H1 (cell line): ENCODE results near the gene MCRS1. TPM values are rescaled to one million over a fixed set of nuclear protein-coding genes. Genes with fewer than 3 reads are reported as not detected.

ENCODE experiments used
- CTCF ChIA-PET: fragments of 300-600 bp; sonication (Branson Sonifier 250); formaldehyde crosslinking; loops from one replicate; lab custom pipeline; 2021; ENCODE audit not compliant: partially characterized antibody; lab: Charles Lee
- POLR2A ChIA-PET: fragments of 300-600 bp; sonication (Branson Sonifier 250); formaldehyde crosslinking; loops from one replicate; lab custom pipeline; 2021; ENCODE audit warnings: inconsistent platforms; ENCODE audit not compliant: partially characterized antibody; lab: Charles Lee
- DNase-seq, 2 experiments: peaks; one replicate each; pipeline versions ENCODE4 v3.0.0 to v3.0.0-alpha.2; 2010 to 2022; ENCODE audit warnings: low spot score in 2 of 2, low read depth in 1 of 2, mixed read lengths in 1 of 2
- FAIRE-seq: peaks from 2 replicates; lab custom pipeline; 2011; peaks lifted over from hg19 to GRCh38; lab: Jason Lieb, UNC
- H2AFZ ChIP-seq: 2 replicates; pipeline ENCODE4 v1.8.1; 2012; ENCODE audit warnings: low read length, inconsistent platforms
- H2AK5ac ChIP-seq: 2 replicates; pipeline ENCODE4 v1.6.1; 2013; ENCODE audit warnings: low read depth, low read length
- H2BK120ac ChIP-seq: replicated peaks from 2 replicates; pipeline ENCODE3; 2013; ENCODE audit warnings: low read depth, low read length, inconsistent platforms
- H2BK12ac ChIP-seq: 2 replicates; pipeline ENCODE4 v1.6.1; 2013; ENCODE audit warnings: low read depth, low read length
- H2BK15ac ChIP-seq: 2 replicates; pipeline ENCODE4 v1.6.1; 2013; ENCODE audit warnings: low read length
- H2BK20ac ChIP-seq: 2 replicates; pipeline ENCODE4 v1.6.1; 2013; ENCODE audit warnings: low read length
- H2BK5ac ChIP-seq: 2 replicates; pipeline ENCODE4 v1.6.1; 2013; ENCODE audit warnings: low read depth, low read length
- H3K14ac ChIP-seq: 2 replicates; pipeline ENCODE4 v1.6.1; 2013; ENCODE audit warnings: inconsistent platforms; ENCODE audit not compliant: insufficient read length
- H3K18ac ChIP-seq: 2 replicates; pipeline ENCODE4 v1.6.1; 2013; ENCODE audit warnings: low read length; ENCODE audit errors: extremely low read depth
- H3K23ac ChIP-seq: 2 replicates; pipeline ENCODE4 v1.6.1; 2013; ENCODE audit warnings: inconsistent platforms; ENCODE audit not compliant: insufficient read length
- H3K23me2 ChIP-seq: 2 replicates; pipeline ENCODE4 v1.6.1; 2013; ENCODE audit warnings: low read depth, low read length
- H3K27ac ChIP-seq: 2 replicates; pipeline ENCODE4 v1.6.1; 2011; ENCODE audit warnings: low read depth, low read length, inconsistent platforms
- H3K27me3 ChIP-seq, 4 experiments: replicated peaks in 1 of 4; 1 replicate in 1 of 4; 2 replicates in 3 of 4; pipeline versions ENCODE4 v1.6.1 to v1.8.1; 2011 to 2013; ENCODE audit warnings: low read length in 3 of 4, mild to moderate bottlenecking in 3 of 4, inconsistent platforms in 2 of 4, mixed read lengths in 2 of 4, moderate library complexity in 1 of 4; ENCODE audit not compliant: control insufficient read depth in 3 of 4, insufficient read depth in 3 of 4; ENCODE audit errors: extremely low read depth in 1 of 4
- H3K36me3 ChIP-seq, 4 experiments: 2 replicates each; pipeline versions ENCODE4 v1.6.1 to v1.8.1; 2011 to 2013; ENCODE audit warnings: mild to moderate bottlenecking in 4 of 4, low read length in 3 of 4, moderate library complexity in 2 of 4, control low read depth in 1 of 4, inconsistent platforms in 1 of 4; ENCODE audit not compliant: insufficient read depth in 4 of 4, control insufficient read depth in 2 of 4
- H3K4ac ChIP-seq: replicated peaks from 2 replicates; pipeline ENCODE3; 2013; ENCODE audit warnings: low read length, low read depth, mixed read lengths, inconsistent platforms; ENCODE audit not compliant: insufficient read length
- H3K4me1 ChIP-seq, 4 experiments: replicated peaks in 1 of 4; 1 replicate in 1 of 4; 2 replicates in 3 of 4; pipeline versions ENCODE4 v1.6.1 to v1.8.1; 2011 to 2013; ENCODE audit warnings: low read length in 3 of 4, inconsistent platforms in 2 of 4, mixed read lengths in 1 of 4; ENCODE audit not compliant: insufficient read depth in 4 of 4, control insufficient read depth in 3 of 4
- H3K4me2 ChIP-seq, 2 experiments: 2 replicates each; pipeline versions ENCODE4 v1.6.1 to v1.8.1; 2011 to 2013; ENCODE audit warnings: low read depth in 2 of 2, low read length in 2 of 2, control low read depth in 1 of 2, inconsistent platforms in 1 of 2, mild to moderate bottlenecking in 1 of 2; ENCODE audit not compliant: insufficient read depth in 1 of 2
- H3K4me3 ChIP-seq, 4 experiments: fragments of 200-600, 300-600 bp in 1 of 4; sonication (generic), shearing (Covaris generic), sonication (Bioruptor Twin) in 1 of 4; 2 replicates each; pipeline versions ENCODE4 v1.5.1 to v1.8.1; 2011 to 2016; ENCODE audit warnings: low read length in 4 of 4, low read depth in 3 of 4, control low read depth in 2 of 4, inconsistent platforms in 2 of 4, mild to moderate bottlenecking in 2 of 4, mixed read lengths in 1 of 4, moderate library complexity in 1 of 4; ENCODE audit not compliant: insufficient read depth in 2 of 4; ENCODE audit errors: extremely low read depth in 1 of 4
- H3K56ac ChIP-seq: replicated peaks from 2 replicates; pipeline ENCODE3; 2013; ENCODE audit warnings: low read depth, mild to moderate bottlenecking, mixed read lengths, low read length, inconsistent platforms; ENCODE audit not compliant: insufficient read length
- H3K79me1 ChIP-seq: 2 replicates; pipeline ENCODE4 v1.6.1; 2013; ENCODE audit warnings: low read depth, low read length, control low read depth
- H3K79me2 ChIP-seq, 2 experiments: 2 replicates each; pipeline versions ENCODE4 v1.6.1 to v1.8.1; 2012 to 2013; ENCODE audit warnings: low read length in 2 of 2, mild to moderate bottlenecking in 2 of 2, inconsistent platforms in 1 of 2; ENCODE audit not compliant: insufficient read depth in 2 of 2, control insufficient read depth in 1 of 2
- H3K9ac ChIP-seq, 4 experiments: replicated peaks in 1 of 4; 1 replicate in 1 of 4; 2 replicates in 3 of 4; pipeline versions ENCODE4 v1.6.1 to v1.8.1; 2011 to 2013; ENCODE audit warnings: low read depth in 3 of 4, low read length in 3 of 4, control low read depth in 2 of 4, mild to moderate bottlenecking in 2 of 4, moderate library complexity in 2 of 4, inconsistent platforms in 1 of 4; ENCODE audit errors: extremely low read depth in 1 of 4
- H3K9me3 ChIP-seq, 2 experiments: 2 replicates each; pipeline versions ENCODE4 v1.6.1 to v1.8.1; 2012 to 2013; ENCODE audit warnings: mild to moderate bottlenecking in 2 of 2, moderate library complexity in 2 of 2, control low read depth in 1 of 2, inconsistent platforms in 1 of 2, low read depth in 1 of 2, low read length in 1 of 2, mixed read lengths in 1 of 2; ENCODE audit not compliant: insufficient read depth in 2 of 2
- H4K20me1 ChIP-seq, 2 experiments: replicated peaks in 1 of 2; 2 replicates each; pipeline versions ENCODE3 to v1.8.1; 2011 to 2013; ENCODE audit warnings: inconsistent platforms in 2 of 2, low read length in 2 of 2, mild to moderate bottlenecking in 1 of 2; ENCODE audit not compliant: insufficient read depth in 2 of 2, control insufficient read depth in 1 of 2
- H4K5ac ChIP-seq: 2 replicates; pipeline ENCODE4 v1.6.1; 2013; ENCODE audit warnings: low read length, low read depth, mixed read lengths, inconsistent platforms; ENCODE audit not compliant: insufficient read length
- H4K8ac ChIP-seq: 2 replicates; pipeline ENCODE4 v1.8.0; 2013; ENCODE audit warnings: mild to moderate bottlenecking, moderate library complexity, low read length, inconsistent platforms; ENCODE audit not compliant: insufficient read depth; ENCODE audit errors: extremely low read depth
- H4K91ac ChIP-seq: replicated peaks from 2 replicates; pipeline ENCODE3; 2013; ENCODE audit warnings: low read length, mixed read lengths, inconsistent platforms; ENCODE audit not compliant: insufficient read length
- ASH2L ChIP-seq: fragments of 200-600, 300-600 bp; sonication (generic); IDR thresholded peaks from one replicate; pipeline ENCODE4 v1.7.1; 2017; ENCODE audit warnings: low read length
- BACH1 ChIP-seq: IDR thresholded peaks from 2 replicates; pipeline ENCODE4 v1.6.1; 2012; ENCODE audit warnings: low read length, improper control_type of control experiment
- EP300 ChIP-seq, 2 experiments: IDR thresholded peaks; 1 replicate in 1 of 2; 2 replicates in 1 of 2; pipeline ENCODE4 v1.6.1; 2011 to 2012; ENCODE audit warnings: low read depth in 2 of 2, low read length in 2 of 2, mild to moderate bottlenecking in 2 of 2, borderline replicate concordance in 1 of 2, inconsistent platforms in 1 of 2, moderate library complexity in 1 of 2
- GABPA ChIP-seq: IDR thresholded peaks from 2 replicates; pipeline ENCODE4 v1.6.1; 2011; ENCODE audit warnings: mild to moderate bottlenecking, low read length, moderate library complexity, borderline replicate concordance; ENCODE audit not compliant: insufficient read depth
- NRF1 ChIP-seq: IDR thresholded peaks from 2 replicates; pipeline ENCODE4 v1.6.1; 2011; ENCODE audit warnings: mild to moderate bottlenecking, low read depth, low read length, improper control_type of control experiment
- POLR2A ChIP-seq, 2 experiments: IDR thresholded peaks; 1 replicate in 1 of 2; 2 replicates in 1 of 2; pipeline ENCODE4 v1.6.1; 2011; ENCODE audit warnings: low read depth in 2 of 2, low read length in 2 of 2, mild to moderate bottlenecking in 2 of 2; ENCODE audit errors: control extremely low read depth in 1 of 2
- POLR2AphosphoS5 ChIP-seq: IDR thresholded peaks from 2 replicates; pipeline ENCODE4 v1.6.1; 2011; ENCODE audit warnings: low read depth, low read length
- SP2 ChIP-seq: IDR thresholded peaks from 2 replicates; pipeline ENCODE4 v1.6.1; 2012; ENCODE audit warnings: mild to moderate bottlenecking, low read length, inconsistent platforms
- SUZ12 ChIP-seq: fragments of 200-600 bp; sonication (generic); IDR thresholded peaks from 2 replicates; pipeline ENCODE4 v1.6.1; 2012; ENCODE audit warnings: mild to moderate bottlenecking, inconsistent platforms, low read length, moderate library complexity, mixed read lengths
- YY1 ChIP-seq: IDR thresholded peaks from 2 replicates; pipeline ENCODE4 v1.6.1; 2011; ENCODE audit warnings: low read depth, mild to moderate bottlenecking, low read length
- WGBS, 2 experiments: shearing (Covaris generic) in 1 of 2; methylation state at CpG; one replicate each; pipeline versions ENCODE4 v1.1.6 to v1.1.7; 2013 to 2015; ENCODE audit warnings: low lambda C conversion rate in 2 of 2, mixed read lengths in 2 of 2, inconsistent platforms in 1 of 2, low coverage in 1 of 2, missing lambda C conversion rate in 1 of 2; ENCODE audit not compliant: insufficient replicate concordance in 2 of 2, insufficient coverage in 1 of 2, insufficient read length in 1 of 2; ENCODE audit errors: extremely low coverage in 1 of 2, missing lambda C conversion rate in 1 of 2; 5-methylcytosine and 5-hydroxymethylcytosine counted together
- polyA plus RNA-seq, 7 experiments: library from polyadenylated mRNA; depleted of rRNA in 3 of 7; stranded (reverse) in 5 of 7; unstranded in 2 of 7; fragments of >200 nt in 5 of 7; fragments of 200-250 nt in 2 of 7; gene quantifications; 1 replicate in 5 of 7; 2 replicates in 1 of 7; 4 replicates in 1 of 7; pipeline versions ENCODE4 v1.2.1 to v1.2.3, GENCODE V29; 2011 to 2013; ENCODE audit warnings: missing spikeins in 2 of 7, mixed read lengths in 2 of 7
- total RNA-seq: library from RNA; stranded (reverse); fragmentation: NEBNext Ultra II Directional; extraction: Animal tissue kit (Norgen Biotek cat#: 25700); gene quantifications from 2 replicates; pipeline ENCODE4 v1.2.1, GENCODE V29; 2021

MCRS1 gene
- total and polyA plus RNA-seq, 2 of the 8 experiments (the other 6 are each of a cell fraction or from before 2014, with no cell fraction given), result 90.3 to 139 TPM

DNA sequence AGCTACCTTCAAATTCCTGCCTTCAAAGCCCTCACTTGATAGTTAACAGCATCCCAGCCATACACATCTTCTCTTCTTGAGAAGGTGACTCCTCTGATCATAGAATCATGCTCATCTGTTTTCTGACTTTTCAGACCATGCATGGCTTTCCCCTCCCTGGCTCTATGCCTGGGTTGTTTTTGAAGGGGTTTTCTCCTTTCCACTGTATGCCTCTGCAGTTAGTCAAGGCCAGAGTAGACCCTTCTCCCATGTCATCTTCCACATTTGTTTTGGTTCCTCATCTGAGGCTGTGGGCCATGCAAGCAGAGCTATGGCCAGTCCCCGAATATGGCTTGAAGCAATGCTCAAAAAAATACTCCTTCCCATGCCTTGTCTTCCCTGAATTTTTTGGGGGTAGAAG, 14.3 kb upstream of the MCRS1 start:
- no peak overlapping the region for H2AK5ac ChIP-seq
- no peak overlapping the region for H3K23ac ChIP-seq
- H4K8ac ChIP-seq, result no peak overlapping the region
- no peak overlapping the region for H2BK15ac ChIP-seq
- no peak for DNase-seq
- H2BK12ac ChIP-seq, result no peak overlapping the region
- TF ChIP-seq BACH1 (no peak), SP2 (no peak), POLR2A (IDR thresholded peaks at IDR 0.05; ENCODE audit: control extremely low read depth in 1 of 2, low read depth in 2 of 2, low read length in 2 of 2) (no peak), YY1 (no peak), ASH2L (no peak), NRF1 (no peak), POLR2AphosphoS5 (no peak), GABPA (no peak), EP300 (IDR thresholded peaks at IDR 0.05; ENCODE audit: borderline replicate concordance in 1 of 2, low read depth in 2 of 2, low read length in 2 of 2) (no peak), SUZ12 (no peak)
- no peaks in the 10 kb centered on the region; a peak in 1 of 4 replicates for H3K79me2 ChIP-seq
- no peak overlapping the region for H3K27ac ChIP-seq
- H4K20me1 ChIP-seq, result peaks cover 2 to 14% of the 10 kb centered on the region in 2 experiments
- no peak overlapping the region for H3K56ac ChIP-seq
- H3K9me3 ChIP-seq, result no peaks in the 10 kb centered on the region
- no peak overlapping the region for H2BK20ac ChIP-seq
- no peak overlapping the region for H2BK120ac ChIP-seq
- H3K23me2 ChIP-seq, result no peaks in the 10 kb centered on the region; the same call in 1 of the 2 replicates
- H3K4ac ChIP-seq, result no peak overlapping the region
- no peak overlapping the region for H3K14ac ChIP-seq
- H3K36me3 ChIP-seq, result no peaks in the 10 kb centered on the region; a peak in 1 of 8 replicates
- FAIRE-seq, result no peak
- no peaks in the 10 kb centered on the region for H3K27me3 ChIP-seq
- no peak overlapping the region for H3K18ac ChIP-seq
- no peak overlapping the region for H2BK5ac ChIP-seq
- no peak overlapping the region for H3K4me2 ChIP-seq
- peaks cover 0 to 6% (median 4%) of the 10 kb centered on the region in 4 experiments; a peak in 4 of 7 replicates for H3K4me1 ChIP-seq
- no peak overlapping the region for H2AFZ ChIP-seq
- H3K9ac ChIP-seq, result no peak overlapping the region
- no peaks in the 10 kb centered on the region; the same call in 1 of the 2 replicates for H3K79me1 ChIP-seq
- H3K4me3 ChIP-seq, result no peak overlapping the region
- ChIA-PET CTCF (interaction anchor here (0.6 to 10.8 kb wide), 9 partner anchors 11 to 224 kb away, joined by 3 to 171 read pairs (median 15); no protein-coding TSS in a partner anchor), POLR2A (interaction anchor here (1.5 to 4.5 kb wide), 3 partner anchors 11 to 18 kb away, joined by 7 to 20 read pairs (median 7); partner anchors contain the start of gene MCRS1)
- no peak overlapping the region for H4K91ac ChIP-seq
- no peak overlapping the region for H4K5ac ChIP-seq
- 39% methylated on average over 1 of the region's 1 CpG; no CpG with 5 or more reads in 1 of the 2 experiments for WGBS, 2 experiments
